Measurements from ENCODE around the gene ROBO1.
A peak's percentile ranks its signal among the peaks of the same experiment; 100 is the strongest.

ROBO1 gene

DNA sequence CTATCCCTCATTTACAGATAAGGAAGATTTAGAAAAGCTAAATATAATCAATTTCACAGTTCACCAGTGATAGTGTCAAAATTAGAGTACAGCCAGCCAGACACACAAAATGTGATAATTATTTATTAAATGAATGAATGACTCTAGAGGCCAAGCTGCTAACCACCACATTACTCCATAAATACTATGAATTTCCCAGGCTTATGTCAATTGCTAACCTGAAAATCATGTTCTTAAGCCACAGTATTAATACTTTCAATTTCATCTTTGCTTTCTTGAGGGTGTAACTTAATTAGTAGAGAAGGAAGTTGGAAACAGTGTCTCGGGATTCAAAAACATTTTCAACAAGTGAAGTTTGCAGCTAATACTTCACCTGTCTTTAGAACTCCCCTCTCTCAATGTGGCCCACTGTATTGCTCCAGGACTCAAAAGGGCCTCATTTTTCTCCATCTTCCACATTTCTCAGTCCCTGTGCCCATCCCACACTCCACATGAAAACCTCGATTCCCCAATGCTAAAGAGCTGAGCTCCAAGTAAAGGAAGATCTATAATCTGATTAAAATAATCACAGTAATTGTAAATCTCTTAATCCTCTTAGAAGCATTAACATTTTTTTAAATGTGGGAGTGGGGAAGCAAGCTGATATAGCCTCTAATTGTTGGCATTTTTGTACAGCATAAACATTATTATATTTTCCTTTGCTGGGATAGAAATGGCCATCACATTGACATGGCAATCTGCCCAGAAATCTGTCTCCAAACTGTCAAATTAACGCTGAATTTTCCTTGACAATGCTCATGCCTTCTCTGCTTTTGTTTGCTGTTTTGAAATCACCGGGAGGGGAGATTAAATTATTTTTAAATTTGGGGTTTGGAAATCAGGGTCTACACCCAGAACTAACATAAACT, 765.1 kb downstream of the ROBO1 start:
- DNase-seq: peak; percentile 29

DNA sequence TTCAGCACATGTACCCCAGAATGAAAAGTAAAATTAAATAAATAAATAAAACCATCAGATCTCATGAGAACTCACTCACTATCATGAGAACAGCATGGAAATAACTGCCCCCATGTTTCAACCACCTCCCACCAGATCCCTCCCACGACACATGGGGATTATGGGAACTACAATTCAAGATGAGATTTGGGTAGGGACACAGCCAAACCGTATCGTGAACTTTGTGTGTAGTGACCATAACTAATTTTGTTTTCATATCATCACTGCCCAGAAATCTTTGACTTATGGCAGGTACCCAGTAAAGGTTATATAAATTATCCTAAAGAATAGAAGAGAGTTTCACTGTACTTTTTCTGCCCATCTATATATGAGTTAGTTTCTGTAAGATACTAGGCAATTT, 766.5 kb downstream of the ROBO1 start:
- no peak for DNase-seq

- no peak for DNase-seq
Observed at GRCh38 chr3:78999139-78999538, 768.7 kb downstream of the ROBO1 start.

GRCh38 chr3:78995087-78995486, 772.7 kb downstream of the ROBO1 start:
- no peak for DNase-seq

DNA sequence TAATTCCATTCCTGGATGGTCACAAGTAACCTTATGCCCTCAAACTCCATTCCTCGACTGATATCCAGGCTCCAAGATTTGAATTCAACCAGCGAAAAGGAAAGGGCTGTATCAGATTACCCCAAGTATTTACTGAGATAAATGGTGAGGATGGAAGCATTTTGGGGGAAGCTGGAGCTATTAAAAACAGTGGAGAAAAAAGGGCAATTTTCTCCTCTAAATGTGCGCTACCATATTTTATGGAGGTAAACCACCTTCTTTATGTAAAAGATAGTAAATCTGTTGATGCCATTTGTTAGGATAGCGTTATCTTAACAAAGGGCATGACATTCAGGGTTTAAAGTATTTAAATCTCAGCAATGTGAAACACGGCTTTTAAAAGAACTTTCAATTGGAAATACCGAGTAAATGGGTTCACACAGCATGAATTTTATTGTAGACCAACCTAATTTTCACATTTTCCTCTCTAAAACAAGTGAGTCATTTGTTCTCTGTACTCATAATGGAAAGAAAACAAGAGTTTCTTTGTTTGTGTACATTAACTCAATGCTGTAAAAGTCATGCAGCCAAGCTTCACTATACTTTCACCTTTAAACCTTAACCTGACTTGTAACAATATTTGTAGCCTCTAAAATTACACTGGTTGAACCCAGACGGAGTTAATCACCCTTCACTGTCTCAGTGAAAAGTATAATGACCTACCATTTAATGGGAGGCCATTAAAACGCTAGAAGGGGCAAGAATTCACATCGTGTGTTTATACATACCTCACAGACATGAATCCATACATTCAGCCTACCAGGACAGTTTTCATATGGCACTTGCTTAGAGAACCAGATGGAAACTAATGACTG, 773.4 kb downstream of the ROBO1 start:
- no peak for DNase-seq

GRCh38 chr3:78993375-78993774, 774.4 kb downstream of the ROBO1 start:
- no peak for DNase-seq

- no peak for DNase-seq
Observed at GRCh38 chr3:78992830-78993229, 775.0 kb downstream of the ROBO1 start.

- DNase-seq: no peak
Observed at GRCh38 chr3:78992400-78992799, 775.4 kb downstream of the ROBO1 start.

DNA sequence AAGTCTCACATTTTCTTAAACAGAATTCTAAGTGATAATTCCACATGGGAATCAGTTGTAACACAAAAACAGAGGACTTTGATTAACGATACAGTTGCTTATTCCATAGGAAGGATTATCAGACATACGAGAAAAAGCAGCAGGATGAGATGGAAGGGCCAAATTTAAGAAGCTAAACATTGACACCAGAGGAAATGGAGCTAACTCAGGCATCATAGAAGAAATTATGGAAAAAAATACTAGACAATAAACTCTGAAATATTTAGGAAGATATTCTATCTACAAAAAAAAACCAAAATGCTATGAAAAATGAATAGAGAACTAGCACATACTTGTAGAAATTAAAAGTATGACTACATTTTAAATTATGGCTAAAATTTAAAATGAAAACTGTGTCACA, 776.1 kb downstream of the ROBO1 start:
- no peak for DNase-seq

- DNase-seq: peak; percentile 76
Observed at GRCh38 chr3:78990156-78990555, 777.6 kb downstream of the ROBO1 start.

- no peak for DNase-seq
Observed at GRCh38 chr3:78988324-78988723, 779.5 kb downstream of the ROBO1 start.

DNA sequence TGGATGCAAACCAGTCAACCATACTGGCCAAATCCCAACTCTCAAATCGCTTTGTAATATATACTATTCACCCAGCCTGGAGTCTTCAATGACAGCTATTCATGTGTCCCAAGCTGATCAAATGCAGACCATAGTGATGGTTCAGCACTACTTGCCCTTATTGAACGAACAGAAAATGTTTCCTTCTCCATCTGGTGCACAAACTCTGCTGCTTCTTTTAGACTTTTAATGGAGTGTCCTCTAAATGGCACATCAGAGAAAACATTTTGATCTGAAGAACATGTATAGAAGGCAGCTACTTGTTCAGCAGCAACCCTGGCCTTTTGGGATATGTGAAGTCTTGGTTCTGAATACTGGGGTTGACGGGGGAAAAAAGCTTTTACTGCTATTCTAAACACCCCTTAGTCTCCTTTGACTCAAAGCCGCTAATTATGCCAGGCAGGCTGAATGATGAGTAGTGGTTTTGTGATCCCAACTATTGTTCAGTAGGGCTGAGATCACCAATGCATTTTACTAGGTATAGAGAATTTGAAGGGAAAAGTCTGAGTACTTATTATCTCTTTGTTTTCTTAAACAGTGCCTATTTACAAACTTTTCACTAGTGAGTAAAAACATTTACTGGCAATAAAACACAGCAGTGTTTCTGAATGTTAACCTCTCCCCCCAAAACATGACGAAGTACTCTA, 781.2 kb downstream of the ROBO1 start:
- DNase-seq: no peak

DNA sequence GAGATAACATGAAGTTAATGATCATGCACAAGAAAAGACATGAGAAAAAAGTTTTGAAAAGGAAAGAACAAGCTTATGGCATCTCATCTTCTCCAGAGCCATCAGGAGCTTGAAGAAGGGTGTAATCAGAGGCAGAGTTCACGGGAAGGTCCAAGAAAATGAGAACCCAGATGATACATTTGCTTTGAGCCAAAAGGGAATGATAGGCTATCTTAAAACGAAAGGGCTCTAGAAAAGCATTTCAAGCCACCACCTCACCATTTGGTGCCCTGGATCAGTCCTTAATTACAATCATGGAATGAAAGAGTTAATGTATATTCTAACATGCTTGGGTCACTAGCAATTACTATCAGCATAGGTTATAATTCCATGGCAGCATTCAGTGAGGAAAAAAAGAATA, 781.8 kb downstream of the ROBO1 start:
- DNase-seq: no peak

DNA sequence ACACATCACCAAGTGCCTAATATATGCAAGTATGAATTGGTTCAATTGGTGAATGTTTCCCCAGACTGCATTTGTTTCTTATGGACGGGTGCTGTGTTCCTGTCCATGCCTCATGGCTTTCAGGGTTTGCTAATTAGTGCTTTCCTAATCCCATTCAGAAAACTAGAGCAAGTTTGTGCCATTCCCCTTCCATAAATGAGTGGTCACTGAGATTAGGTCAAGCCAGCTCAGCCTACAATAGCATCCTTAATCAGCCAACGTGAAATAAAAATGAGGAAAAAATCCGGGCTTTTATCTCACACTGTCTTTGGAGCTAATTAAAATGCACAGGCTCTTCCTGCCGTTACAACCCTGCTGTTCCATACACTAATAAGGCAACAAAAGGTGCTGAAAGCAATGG, 788.8 kb downstream of the ROBO1 start:
- no peak for DNase-seq

GRCh38 chr3:78978037-78978436, 789.8 kb downstream of the ROBO1 start:
- no peak for DNase-seq

GRCh38 chr3:78977073-78977472, 790.7 kb downstream of the ROBO1 start:
- no peak for DNase-seq

- DNase-seq: no peak
Observed at GRCh38 chr3:78976200-78976599, 791.6 kb downstream of the ROBO1 start.

DNA sequence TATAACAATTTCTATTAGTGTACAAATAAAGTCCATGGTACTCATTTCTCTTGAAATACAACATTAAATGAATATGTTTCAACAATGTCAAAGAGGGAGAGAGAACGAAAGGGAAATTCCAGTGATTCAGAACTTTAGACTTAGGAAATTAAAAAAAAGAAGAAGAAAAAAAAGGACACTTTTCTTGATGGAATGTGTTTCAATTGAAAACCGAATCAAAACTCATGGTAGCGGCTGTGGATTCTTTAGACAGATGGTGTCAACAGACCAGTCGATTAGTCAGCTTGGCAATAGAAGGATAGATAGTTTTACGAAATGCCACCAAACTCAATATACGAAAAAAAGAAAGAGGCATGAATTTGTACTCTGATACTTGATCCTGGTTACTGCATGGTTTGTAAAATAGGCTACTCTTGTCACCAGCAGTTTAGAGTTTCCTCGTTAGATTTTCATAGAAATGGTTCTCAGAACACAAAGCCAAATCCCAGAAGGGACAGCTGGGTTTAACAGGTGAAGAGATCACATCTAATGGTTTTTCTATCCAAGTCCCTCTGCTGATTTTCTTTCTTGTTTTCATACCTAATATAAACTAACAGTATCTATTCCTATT, 793.5 kb downstream of the ROBO1 start:
- peak; percentile 69 for DNase-seq

GRCh38 chr3:78972617-78973301, 795.0 kb downstream of the ROBO1 start:
- DNase-seq: no peak

GRCh38 chr3:78970656-78971055, 797.1 kb downstream of the ROBO1 start:
- DNase-seq: no peak

- DNase-seq: no peak
Observed at GRCh38 chr3:78969483-78969882, 798.3 kb downstream of the ROBO1 start.

DNA sequence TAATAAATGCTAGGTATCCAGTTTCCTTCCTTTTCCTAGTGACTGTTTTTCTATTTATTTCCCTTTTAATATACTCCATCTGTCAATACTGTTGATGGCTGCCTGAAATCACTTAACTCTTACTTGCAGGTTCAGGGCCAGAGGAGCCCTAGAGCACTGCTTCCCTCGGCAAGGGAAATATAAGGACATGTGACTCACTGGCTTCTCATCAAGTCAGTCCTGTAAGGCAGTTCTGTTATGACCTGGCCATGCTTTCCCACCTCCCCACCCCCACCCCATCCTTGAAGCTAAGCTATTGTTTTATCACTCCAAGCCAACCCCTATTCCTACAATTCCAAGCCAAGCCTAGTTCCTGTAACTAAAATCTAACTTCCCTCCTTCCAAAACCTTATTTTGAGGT, 800.7 kb downstream of the ROBO1 start:
- DNase-seq: no peak

Measured in NCI-H446 treated with DMSO at 0.1 percent for 48 hours (cell line).